ENCODE data around the gene NAA11.

NAA11 gene

GRCh38 chr4:79308137-79308536 lies 17.7 kb downstream of the NAA11 start:
- Mint-ChIP-seq H3K4me1 (peaks cover 10% of the 10 kb centered on the region), H3K4me3 (no peak overlapping the region)

GRCh38 chr4:79306795-79307194 lies 19.1 kb downstream of the NAA11 start:
- H3K4me3 Mint-ChIP-seq, result no peak overlapping the region
- H3K27me3 Mint-ChIP-seq (ENCODE audit: low read depth), result no peaks in the 10 kb centered on the region
- H3K9me3 Mint-ChIP-seq, result no peaks in the 10 kb centered on the region
- H3K36me3 Mint-ChIP-seq (ENCODE audit: low read depth), result no peaks in the 10 kb centered on the region
- H3K27ac Mint-ChIP-seq, result peak overlapping the region in 1 of 3 experiments; percentile 55
- peaks cover 10% of the 10 kb centered on the region for H3K4me1 Mint-ChIP-seq
- no peak for TF ChIP-seq CTCF (IDR thresholded peaks at IDR 0.05; ENCODE audit: unreplicated experiment in 3 of 3)

More at GRCh38 chr4:79308137-79308536, 17.7 kb downstream of the NAA11 start:
- Mint-ChIP-seq H3K9me3 (no peaks in the 10 kb centered on the region), H3K27ac (peak overlapping the region in 1 of 3 experiments; percentile 1), H3K27me3 (ENCODE audit: low read depth) (no peaks in the 10 kb centered on the region), H3K36me3 (ENCODE audit: low read depth) (no peaks in the 10 kb centered on the region)
- TF ChIP-seq CTCF (IDR thresholded peaks at IDR 0.05; ENCODE audit: unreplicated experiment in 3 of 3), result no peak

DNA sequence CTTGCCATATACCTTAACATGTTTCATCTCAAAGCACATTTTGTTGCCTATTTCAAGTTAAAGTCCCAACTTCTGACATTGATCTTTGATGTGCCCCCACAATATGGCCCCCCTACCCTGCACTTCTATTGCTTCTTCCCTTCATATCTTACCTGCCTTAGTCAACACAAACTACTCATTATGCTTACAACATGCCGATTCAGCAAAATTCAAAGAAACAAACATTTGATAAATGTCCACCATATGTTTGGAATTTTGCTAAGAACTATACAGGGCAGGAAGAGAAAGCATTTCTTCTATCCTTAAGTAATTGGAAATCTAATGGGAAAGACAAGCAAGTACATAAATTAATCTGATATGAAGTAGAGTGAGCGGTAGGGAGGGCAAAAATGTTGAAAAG lies 25.6 kb downstream of the NAA11 start:
- H3K27ac Mint-ChIP-seq, result no peak overlapping the region
- H3K9me3 Mint-ChIP-seq, result no peaks in the 10 kb centered on the region
- no peak overlapping the region for H3K4me3 Mint-ChIP-seq
- H3K4me1 Mint-ChIP-seq, result no peaks in the 10 kb centered on the region
- no peak for TF ChIP-seq CTCF (IDR thresholded peaks at IDR 0.05; ENCODE audit: unreplicated experiment in 3 of 3)
- H3K27me3 Mint-ChIP-seq (ENCODE audit: low read depth), result no peaks in the 10 kb centered on the region
- no peaks in the 10 kb centered on the region for H3K36me3 Mint-ChIP-seq (ENCODE audit: low read depth)

DNA sequence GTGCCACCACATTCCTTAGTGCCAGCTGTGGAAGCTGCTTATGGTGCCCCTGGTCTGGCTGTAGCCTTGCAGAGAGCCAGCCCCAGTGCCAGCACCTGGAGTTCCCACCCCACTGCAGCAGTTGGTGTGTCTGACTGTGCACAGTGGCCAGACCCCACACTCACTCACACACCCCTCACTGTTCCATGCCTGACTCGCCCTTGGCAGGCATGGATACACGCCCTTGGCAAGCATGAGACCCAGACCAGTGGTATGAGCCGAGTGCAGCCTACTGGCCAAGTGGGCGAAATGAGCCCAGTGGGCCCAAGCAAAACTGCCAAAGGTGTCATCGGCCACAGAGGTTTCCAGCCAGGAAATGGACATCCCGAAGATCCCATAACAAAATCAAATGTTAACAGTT lies 27.4 kb downstream of the NAA11 start:
- Mint-ChIP-seq H3K4me3 (no peak overlapping the region), H3K27me3 (ENCODE audit: low read depth) (no peaks in the 10 kb centered on the region)

GRCh38 chr4:79298027-79298426 lies 27.8 kb downstream of the NAA11 start:
- no peak overlapping the region for H3K27ac Mint-ChIP-seq
- H3K27me3 Mint-ChIP-seq (ENCODE audit: low read depth), result no peaks in the 10 kb centered on the region
- no peak overlapping the region for H3K4me3 Mint-ChIP-seq
- H3K9me3 Mint-ChIP-seq, result no peaks in the 10 kb centered on the region
- TF ChIP-seq CTCF (IDR thresholded peaks at IDR 0.05; ENCODE audit: unreplicated experiment in 3 of 3), result no peak
- no peaks in the 10 kb centered on the region for H3K4me1 Mint-ChIP-seq
- no peaks in the 10 kb centered on the region for H3K36me3 Mint-ChIP-seq (ENCODE audit: low read depth)

More for the DNA sequence above, 27.4 kb downstream of the NAA11 start:
- no peaks in the 10 kb centered on the region for H3K9me3 Mint-ChIP-seq
- H3K4me1 Mint-ChIP-seq, result no peaks in the 10 kb centered on the region
- no peak overlapping the region for H3K27ac Mint-ChIP-seq
- H3K36me3 Mint-ChIP-seq (ENCODE audit: low read depth), result no peaks in the 10 kb centered on the region
- TF ChIP-seq CTCF (IDR thresholded peaks at IDR 0.05; ENCODE audit: unreplicated experiment in 3 of 3), result no peak

- Mint-ChIP-seq H3K9me3 (no peaks in the 10 kb centered on the region), H3K4me1 (no peaks in the 10 kb centered on the region), H3K27ac (no peak overlapping the region), H3K27me3 (ENCODE audit: low read depth) (no peaks in the 10 kb centered on the region), H3K36me3 (ENCODE audit: low read depth) (no peaks in the 10 kb centered on the region), H3K4me3 (no peak overlapping the region)
- no peak for TF ChIP-seq CTCF (IDR thresholded peaks at IDR 0.05; ENCODE audit: unreplicated experiment in 3 of 3)
Measured at GRCh38 chr4:79297479-79297878, 28.4 kb downstream of the NAA11 start.

Data from nephron (organoid).